NCI-H510A treated with DMSO at 0.1 percent for 48 hours (cell line): ENCODE results near the gene B4GALT1.

ENCODE experiments used
- DNase-seq: peaks from one replicate; lab custom pipeline; 2025; lab: John Stamatoyannopoulos, UW

B4GALT1 gene, protein sequence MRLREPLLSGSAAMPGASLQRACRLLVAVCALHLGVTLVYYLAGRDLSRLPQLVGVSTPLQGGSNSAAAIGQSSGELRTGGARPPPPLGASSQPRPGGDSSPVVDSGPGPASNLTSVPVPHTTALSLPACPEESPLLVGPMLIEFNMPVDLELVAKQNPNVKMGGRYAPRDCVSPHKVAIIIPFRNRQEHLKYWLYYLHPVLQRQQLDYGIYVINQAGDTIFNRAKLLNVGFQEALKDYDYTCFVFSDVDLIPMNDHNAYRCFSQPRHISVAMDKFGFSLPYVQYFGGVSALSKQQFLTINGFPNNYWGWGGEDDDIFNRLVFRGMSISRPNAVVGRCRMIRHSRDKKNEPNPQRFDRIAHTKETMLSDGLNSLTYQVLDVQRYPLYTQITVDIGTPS

GRCh38 chr9:33167084-33167971, at the start of gene B4GALT1:
Gene B4GALT1, minus strand, starts transcription at chr9:33167336. Its CDS starts 167 bp downstream, at chr9:33167169.
- DNase-seq: peak; percentile 73

GRCh38 chr9:33211695-33212393, 44.7 kb upstream of the B4GALT1 start:
- no peak for DNase-seq

GRCh38 chr9:33210006-33210715, 43.0 kb upstream of the B4GALT1 start:
- no peak for DNase-seq

GRCh38 chr9:33209394-33209793, 42.3 kb upstream of the B4GALT1 start:
- no peak for DNase-seq

GRCh38 chr9:33202552-33203201, 35.5 kb upstream of the B4GALT1 start:
- DNase-seq: no peak

DNA sequence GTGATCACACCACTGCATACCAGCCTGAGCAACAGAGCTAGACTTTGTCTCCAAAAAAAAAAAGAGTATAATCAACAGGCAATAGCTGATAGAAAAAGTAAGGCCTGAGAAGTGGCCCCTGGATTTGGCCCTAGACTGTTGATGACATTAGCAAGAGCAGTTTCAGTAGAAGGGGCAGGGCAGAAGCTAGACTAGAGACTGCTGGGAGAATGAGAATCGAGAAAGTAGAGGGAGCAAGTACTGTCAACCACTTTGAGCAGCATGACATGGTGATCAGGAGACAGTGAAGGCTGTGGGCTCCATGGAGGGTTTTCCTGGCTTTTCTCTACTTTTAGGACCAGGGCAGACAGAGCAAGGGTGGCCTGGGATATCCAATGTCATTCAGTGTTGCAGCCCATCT, 34.9 kb upstream of the B4GALT1 start:
- DNase-seq: no peak

DNA sequence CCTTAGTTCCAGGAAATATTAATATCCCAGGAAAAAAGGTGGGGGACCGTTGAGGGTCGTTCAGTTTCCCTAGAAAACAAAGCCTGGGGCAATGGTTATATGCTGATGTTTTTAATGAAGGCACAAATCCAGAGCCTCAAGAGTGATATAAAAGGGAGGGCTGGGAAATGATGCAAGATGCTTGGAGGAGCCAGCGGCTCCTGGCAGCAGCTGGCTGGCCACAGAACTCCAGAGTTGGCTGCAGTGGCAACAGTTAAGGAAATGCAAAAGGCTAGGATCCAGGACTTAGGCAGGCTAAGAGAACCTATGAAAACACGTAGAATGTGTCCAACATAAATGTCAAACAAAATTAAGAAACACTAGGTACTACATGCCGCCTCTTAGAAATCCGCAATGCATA, 31.0 kb upstream of the B4GALT1 start:
- DNase-seq: no peak

- DNase-seq: no peak
These were observed 30.4 kb upstream of the B4GALT1 start for GRCh38 chr9:33197279-33198152.

DNA sequence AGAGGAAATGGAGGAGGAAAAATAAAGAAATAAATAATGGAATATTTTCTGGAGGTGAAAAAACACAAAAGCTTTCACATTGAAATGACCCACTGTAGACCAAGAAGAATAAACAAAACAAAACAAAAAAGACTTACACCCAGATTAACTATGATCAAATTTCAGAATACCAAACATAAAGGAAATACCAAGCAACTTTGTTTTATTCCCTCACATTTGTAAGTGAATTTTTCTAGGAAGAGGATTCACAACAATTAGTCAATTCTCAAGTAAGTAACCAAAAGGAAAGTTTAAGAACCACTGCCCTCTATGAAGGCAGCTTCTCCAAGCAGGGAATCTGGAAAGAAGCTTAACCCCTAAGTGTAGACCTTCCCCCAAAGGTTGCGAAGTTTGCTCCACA, 29.6 kb upstream of the B4GALT1 start:
- DNase-seq: no peak

DNA sequence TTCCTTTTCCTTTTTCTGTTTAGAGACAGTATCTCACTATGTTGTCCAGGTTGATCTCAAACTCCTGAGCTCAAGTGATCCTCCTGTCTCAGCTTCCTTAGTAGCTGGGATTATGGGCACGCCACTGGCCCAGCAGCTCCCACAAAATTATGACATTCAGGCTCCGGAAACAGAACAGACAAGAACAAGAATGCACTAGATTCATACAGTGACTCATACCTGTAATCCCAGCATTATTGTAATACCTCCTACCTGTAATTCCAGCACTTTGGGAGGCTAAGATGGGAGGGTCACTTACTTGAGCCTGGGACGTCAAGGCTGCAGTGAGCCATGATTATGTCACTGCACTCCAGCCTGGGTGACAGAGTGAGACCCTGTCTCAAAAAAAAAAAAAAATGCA, 26.7 kb upstream of the B4GALT1 start:
- DNase-seq: no peak

DNA sequence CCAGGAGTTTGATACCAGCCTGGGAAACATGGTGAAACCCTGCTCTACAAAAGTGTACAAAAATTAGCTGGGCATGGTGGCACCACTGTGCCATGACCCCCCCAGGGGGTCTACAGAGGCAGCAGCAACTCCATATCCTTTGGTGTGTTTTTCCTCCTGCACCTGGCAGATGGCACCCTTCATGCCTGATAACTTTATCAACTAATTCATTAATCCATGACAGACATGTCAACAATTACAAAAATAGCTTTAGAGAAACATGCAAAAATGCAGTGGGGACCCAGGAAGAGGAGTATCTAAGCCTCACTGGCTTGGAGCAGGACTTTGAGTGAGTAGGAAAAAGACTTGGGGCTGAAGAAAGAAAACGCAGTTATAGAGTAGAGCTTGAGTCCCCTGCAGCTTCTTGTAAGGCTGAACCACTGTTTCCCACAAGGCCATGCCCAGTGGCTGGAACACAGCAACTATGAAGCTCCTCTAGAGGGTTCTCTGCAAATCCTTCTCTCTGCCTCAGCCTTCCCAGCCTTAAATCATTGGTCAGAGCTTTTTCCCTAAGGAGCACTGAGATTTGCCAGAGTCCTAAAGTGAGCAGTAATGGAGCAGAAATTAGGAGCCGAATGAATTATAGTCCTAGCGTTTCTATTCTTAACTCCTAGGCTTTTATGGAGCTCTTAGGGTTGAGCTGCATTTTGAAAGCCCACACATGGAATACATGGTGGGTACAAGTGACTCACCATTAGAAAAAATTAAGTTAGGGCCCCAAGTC, 25.5 kb upstream of the B4GALT1 start:
- no peak for DNase-seq

DNA sequence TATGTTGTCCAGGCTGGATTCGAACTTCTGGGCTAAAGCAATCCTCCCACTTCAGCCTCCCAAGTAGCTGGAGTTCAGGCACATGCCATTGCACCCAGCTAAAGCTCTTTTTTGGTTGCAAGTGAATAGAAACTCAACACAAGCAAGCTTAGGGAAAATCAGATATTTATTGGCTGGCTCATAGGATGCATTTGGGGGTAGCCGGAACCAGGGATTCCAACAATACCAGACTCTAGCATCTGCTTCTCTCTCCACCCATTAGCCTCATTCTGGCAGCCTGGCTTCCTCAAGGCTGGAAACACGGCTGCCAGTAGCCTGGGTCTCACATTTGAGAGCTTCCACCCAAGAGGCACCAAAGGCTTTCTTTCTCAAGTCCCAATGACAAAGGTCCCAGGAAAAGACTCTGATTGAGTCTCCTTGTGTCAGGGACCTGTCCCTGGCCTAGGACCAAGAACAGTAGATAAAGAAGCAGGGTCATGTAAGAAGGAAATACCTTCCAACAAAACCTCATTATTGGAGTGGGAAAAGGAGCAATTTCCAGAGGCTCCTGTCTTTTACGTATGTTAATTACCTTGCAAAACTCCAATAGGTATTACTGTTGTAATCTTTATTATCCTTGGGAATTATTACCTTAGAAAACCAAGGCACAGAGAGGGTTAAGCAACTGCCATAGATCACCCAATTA, 23.0 kb upstream of the B4GALT1 start:
- DNase-seq: no peak

DNA sequence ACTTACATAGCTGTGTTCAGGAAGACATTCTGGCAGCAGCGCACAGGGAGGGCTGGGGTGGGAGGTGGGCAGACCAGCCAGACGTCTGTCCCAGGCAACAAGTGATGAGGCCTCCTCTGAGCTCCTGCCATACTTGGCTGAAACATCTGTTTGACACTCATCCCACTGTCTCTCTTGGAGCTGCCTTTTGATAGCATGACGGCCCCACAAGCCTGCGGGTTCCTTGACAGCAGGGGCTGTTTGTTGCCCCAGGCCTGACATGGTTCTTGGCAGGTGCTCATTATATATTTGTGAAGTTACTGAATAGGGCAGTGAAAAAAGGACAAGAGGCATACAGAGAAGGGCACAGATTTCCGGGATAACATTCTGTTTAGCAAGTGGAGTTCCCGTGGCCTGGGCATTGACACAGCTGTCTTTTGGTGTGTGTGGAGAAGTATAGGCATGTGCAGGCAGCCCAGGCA, 22.2 kb upstream of the B4GALT1 start:
- no peak for DNase-seq

GRCh38 chr9:33188711-33189110, 21.6 kb upstream of the B4GALT1 start:
- no peak for DNase-seq

DNA sequence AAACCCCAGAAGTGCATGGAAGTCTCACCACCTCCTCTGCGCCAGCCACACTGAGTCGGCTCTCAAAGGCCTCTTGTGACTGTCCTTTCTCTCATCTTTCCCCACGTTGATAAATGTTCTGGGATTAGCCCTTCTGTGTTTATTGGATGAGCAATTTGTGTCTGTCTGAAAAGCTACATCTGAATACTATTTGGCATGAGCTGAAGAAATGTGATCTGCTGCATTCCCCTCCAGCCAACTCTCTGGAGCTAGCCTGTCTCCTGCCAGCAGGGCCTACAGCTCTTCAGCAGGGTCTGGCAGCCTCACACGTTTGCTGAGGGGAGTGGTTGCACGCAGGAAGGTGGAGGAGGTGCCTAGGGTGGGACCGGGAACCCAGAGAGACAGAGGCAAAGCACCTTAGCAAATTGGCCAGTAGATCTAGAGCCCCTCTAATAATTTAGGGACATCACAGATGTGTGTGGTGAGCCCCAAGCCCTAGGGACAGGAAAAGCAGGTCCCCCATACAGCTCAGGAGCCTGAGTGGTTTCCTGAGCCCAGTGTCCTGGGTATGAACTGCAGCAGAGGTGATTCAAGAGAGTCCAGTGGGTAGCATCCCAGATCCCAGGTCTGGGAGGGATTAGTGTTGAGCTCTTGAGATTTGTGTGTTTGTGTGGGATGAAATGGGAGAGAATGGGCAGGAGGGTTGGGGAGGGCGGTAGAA, 20.5 kb upstream of the B4GALT1 start:
- DNase-seq: no peak

DNA sequence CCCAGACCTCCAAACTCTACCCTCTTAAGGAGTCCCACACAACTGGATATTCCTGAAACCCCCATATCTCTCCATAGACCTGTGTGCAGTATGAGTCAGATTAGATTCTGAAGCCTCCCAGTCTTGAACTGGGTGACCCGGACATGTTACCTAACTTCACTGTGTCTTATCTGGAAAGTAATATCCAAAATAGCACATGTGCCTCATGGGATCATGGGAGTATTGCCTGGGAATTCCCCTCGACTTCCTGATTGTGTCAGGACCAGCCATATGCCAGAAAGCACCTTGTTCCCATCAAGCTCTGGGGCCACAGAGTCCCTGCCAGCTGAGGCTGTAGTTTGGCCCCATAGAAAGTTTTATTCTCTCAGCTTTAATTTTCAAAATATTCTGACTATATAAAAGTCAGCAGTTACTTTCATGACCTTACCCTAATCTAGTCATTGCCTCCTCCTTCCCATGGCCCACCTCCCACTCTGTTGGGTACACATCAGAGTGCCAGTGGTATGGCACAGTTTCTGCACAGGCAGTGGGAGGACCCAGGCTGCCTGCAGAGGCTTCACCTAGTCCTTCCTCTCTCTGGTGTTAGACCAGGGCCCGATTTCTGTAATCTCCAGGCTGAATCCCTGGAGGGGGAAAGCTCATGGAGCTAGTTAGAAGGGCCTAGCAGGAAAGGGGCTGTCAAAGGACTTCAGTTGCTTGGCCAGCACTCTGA, 19.5 kb upstream of the B4GALT1 start:
- DNase-seq: no peak

- no peak for DNase-seq
These were observed 18.7 kb upstream of the B4GALT1 start for GRCh38 chr9:33185858-33186257.

DNA sequence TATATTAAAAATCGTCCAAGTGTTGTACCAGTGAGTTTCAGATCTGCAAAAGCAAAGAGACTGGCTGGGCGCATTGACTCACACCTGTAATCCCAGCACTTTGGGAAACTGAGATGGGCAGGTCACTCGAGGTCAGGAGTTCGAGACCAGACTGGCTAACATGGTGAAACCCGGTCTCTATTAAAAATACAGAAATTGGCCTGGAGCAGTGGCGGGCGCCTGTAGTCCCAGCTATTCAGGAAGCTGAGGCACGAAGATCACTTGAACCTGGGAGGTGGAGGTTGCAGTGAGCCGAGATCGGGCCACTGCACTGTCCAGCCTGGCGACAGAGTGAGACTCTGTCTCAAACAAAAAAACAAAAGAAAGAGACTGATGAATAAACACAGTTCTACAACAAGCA, 18.3 kb upstream of the B4GALT1 start:
- DNase-seq: no peak
